IMR-90 (cell line): Measurements from ENCODE around the gene CCDC146. TPM values are rescaled to one million over a fixed set of nuclear protein-coding genes. Genes with fewer than 3 reads are reported as not detected.

Experiments used
- ATAC-seq: fragments of 200-7000 bp; cut with Tn5 transposase; 2 replicates; pipeline ENCODE4 v1.9.1; 2020; ENCODE audit warnings: low read depth, mild to moderate bottlenecking, moderate library complexity
- BruUV-seq: library from RNA; stranded (reverse); fragments of 400-500 nt; replicated peaks from 2 replicates; lab custom pipeline; 2021; lab: Mats Ljungman, UMichigan
- CTCF ChIA-PET: fragments of 300-600 bp; formaldehyde crosslinking; extraction: SDS; loops from one replicate; lab custom pipeline; 2021; ENCODE audit warnings: antibody characterized with exemption; lab: Yijun Ruan, JAX
- POLR2A ChIA-PET: fragments of 300-600 bp; sonication (Branson Sonifier 250); formaldehyde crosslinking; loops from one replicate; lab custom pipeline; 2022; ENCODE audit warnings: antibody characterized with exemption; ENCODE audit not compliant: unreplicated experiment; lab: Charles Lee
- DNase-seq: peaks from one replicate; pipeline ENCODE4 v3.0.0; 2013
- H2AFZ ChIP-seq: replicated peaks from 2 replicates; pipeline ENCODE3; 2013; ENCODE audit warnings: low read length, mild to moderate bottlenecking; ENCODE audit not compliant: poor library complexity
- H2AK5ac ChIP-seq: 2 replicates; pipeline ENCODE4 v1.6.1; 2013; ENCODE audit warnings: low read depth, low read length, inconsistent platforms
- H2AK9ac ChIP-seq: replicated peaks from 2 replicates; pipeline ENCODE3; 2013; ENCODE audit warnings: mild to moderate bottlenecking, low read depth, low read length, moderate library complexity; ENCODE audit not compliant: poor library complexity
- H2BK120ac ChIP-seq: 2 replicates; pipeline ENCODE4 v1.6.1; 2013; ENCODE audit warnings: low read depth, low read length, inconsistent platforms
- H2BK15ac ChIP-seq: 3 replicates; pipeline ENCODE4 v1.6.1; 2013; ENCODE audit warnings: low read depth, low read length, inconsistent platforms
- H2BK20ac ChIP-seq: 2 replicates; pipeline ENCODE4 v1.6.1; 2013; ENCODE audit warnings: low read depth, mild to moderate bottlenecking, inconsistent platforms, low read length, moderate library complexity
- H2BK5ac ChIP-seq: 2 replicates; pipeline ENCODE4 v1.6.1; 2013; ENCODE audit warnings: mild to moderate bottlenecking, low read depth, low read length, inconsistent platforms; ENCODE audit not compliant: poor library complexity, severe bottlenecking
- H3K14ac ChIP-seq: replicated peaks from 2 replicates; pipeline ENCODE4 v1.6.1; 2013; ENCODE audit warnings: low read depth, low read length, inconsistent platforms
- H3K18ac ChIP-seq: 2 replicates; pipeline ENCODE4 v1.6.1; 2013; ENCODE audit warnings: low read depth, low read length, control low read depth
- H3K23ac ChIP-seq: 2 replicates; pipeline ENCODE4 v1.6.1; 2013; ENCODE audit warnings: low read depth, low read length, inconsistent platforms
- H3K27ac ChIP-seq: 2 replicates; pipeline ENCODE4 v1.5.1; 2013; ENCODE audit warnings: mild to moderate bottlenecking, control low read depth, low read length; ENCODE audit not compliant: insufficient read depth
- H3K27me3 ChIP-seq: 2 replicates; pipeline ENCODE4 v1.6.1; 2013; ENCODE audit warnings: low read length; ENCODE audit not compliant: control insufficient read depth, insufficient read depth
- H3K36me3 ChIP-seq: 2 replicates; pipeline ENCODE4 v1.6.1; 2013; ENCODE audit warnings: low read length, mixed read lengths; ENCODE audit not compliant: control insufficient read depth, insufficient read depth
- H3K4ac ChIP-seq: 2 replicates; pipeline ENCODE4 v1.6.1; 2013; ENCODE audit warnings: low read depth, low read length, inconsistent platforms
- H3K4me1 ChIP-seq: 2 replicates; pipeline ENCODE4 v1.6.1; 2013; ENCODE audit warnings: low read length, mixed read lengths; ENCODE audit not compliant: control insufficient read depth, insufficient read depth
- H3K4me2 ChIP-seq: 2 replicates; pipeline ENCODE4 v1.6.1; 2013; ENCODE audit warnings: low read depth, mild to moderate bottlenecking, control low read depth, low read length, moderate library complexity
- H3K4me3 ChIP-seq: 2 replicates; pipeline ENCODE4 v1.5.1; 2013; ENCODE audit warnings: low read depth, mild to moderate bottlenecking, control low read depth, low read length, moderate library complexity; ENCODE audit not compliant: insufficient read depth
- H3K56ac ChIP-seq: 2 replicates; pipeline ENCODE4 v1.6.1; 2013; ENCODE audit warnings: low read length, inconsistent platforms; ENCODE audit not compliant: insufficient read depth; ENCODE audit errors: extremely low read depth
- H3K79me1 ChIP-seq, 2 experiments: 2 replicates each; pipeline ENCODE4 v1.6.1; 2013; ENCODE audit warnings: low read length in 2 of 2, inconsistent platforms in 1 of 2, low read depth in 1 of 2
- H3K9ac ChIP-seq: 2 replicates; pipeline ENCODE4 v1.6.1; 2013; ENCODE audit warnings: low read depth, low read length, control low read depth
- H3K9me1 ChIP-seq: 2 replicates; pipeline ENCODE4 v1.6.1; 2013; ENCODE audit warnings: low read length, inconsistent platforms; ENCODE audit not compliant: insufficient read depth
- H3K9me3 ChIP-seq: 2 replicates; pipeline ENCODE4 v1.6.1; 2013; ENCODE audit warnings: low read length; ENCODE audit not compliant: control insufficient read depth, insufficient read depth
- H4K20me1 ChIP-seq: 2 replicates; pipeline ENCODE4 v1.6.1; 2013; ENCODE audit warnings: low read length, inconsistent platforms; ENCODE audit not compliant: insufficient read depth
- H4K5ac ChIP-seq: 2 replicates; pipeline ENCODE4 v1.6.1; 2013; ENCODE audit warnings: mild to moderate bottlenecking, low read depth, low read length, control low read depth
- H4K8ac ChIP-seq, 2 experiments: 2 replicates each; pipeline ENCODE4 v1.6.1; 2013; ENCODE audit warnings: low read depth in 2 of 2, low read length in 2 of 2, control low read depth in 1 of 2, inconsistent platforms in 1 of 2
- H4K91ac ChIP-seq: 2 replicates; pipeline ENCODE4 v1.6.1; 2013; ENCODE audit warnings: low read depth, low read length, inconsistent platforms; ENCODE audit not compliant: insufficient read depth
- BHLHE40 ChIP-seq: fragments of 150-350 bp; IDR thresholded peaks from 2 replicates; pipeline ENCODE4 v1.6.1; 2016; ENCODE audit warnings: mild to moderate bottlenecking, low read depth, low read length
- CEBPB ChIP-seq: IDR thresholded peaks from 2 replicates; pipeline ENCODE4 v1.6.1; 2012; ENCODE audit warnings: low read depth, low read length, improper control_type of control experiment
- CHD1 ChIP-seq: IDR thresholded peaks from 2 replicates; pipeline ENCODE4 v1.6.1; 2012; ENCODE audit warnings: low read depth, low read length, improper control_type of control experiment
- MAFK ChIP-seq: IDR thresholded peaks from 2 replicates; pipeline ENCODE4 v1.6.1; 2012; ENCODE audit warnings: low read depth, low read length, improper control_type of control experiment
- MXI1 ChIP-seq: IDR thresholded peaks from 2 replicates; pipeline ENCODE4 v1.6.1; 2012; ENCODE audit warnings: low read depth, mild to moderate bottlenecking, low read length, moderate library complexity, borderline replicate concordance
- POLR2A ChIP-seq: IDR thresholded peaks from 2 replicates; pipeline ENCODE4 v1.6.1; 2012; ENCODE audit warnings: mild to moderate bottlenecking, low read depth, low read length
- RAD21 ChIP-seq: IDR thresholded peaks from 2 replicates; pipeline ENCODE4 v1.6.1; 2012; ENCODE audit warnings: low read length, improper control_type of control experiment
- RCOR1 ChIP-seq: IDR thresholded peaks from 2 replicates; pipeline ENCODE4 v1.6.1; 2012; ENCODE audit warnings: mild to moderate bottlenecking, low read length, improper control_type of control experiment; ENCODE audit not compliant: insufficient replicate concordance
- RFX5 ChIP-seq: IDR thresholded peaks from 2 replicates; pipeline ENCODE4 v1.8.0; 2012; ENCODE audit warnings: low read depth, mild to moderate bottlenecking, low read length, moderate library complexity
- SMC3 ChIP-seq: fragments of 150-350 bp; IDR thresholded peaks from 2 replicates; pipeline ENCODE4 v1.6.1; 2016; ENCODE audit warnings: low read depth, mild to moderate bottlenecking, antibody characterized with exemption, low read length, moderate library complexity
- WGBS, 2 experiments: methylation state at CpG; one replicate each; pipeline versions ENCODE4 v1.1.5 to v1.1.7; 2013; ENCODE audit warnings: missing lambda C conversion rate in 2 of 2; ENCODE audit not compliant: insufficient read length in 1 of 2; ENCODE audit errors: extremely low coverage in 2 of 2; 5-methylcytosine and 5-hydroxymethylcytosine counted together
- dilution Hi-C: fragments of 300-500 bp; cut with HindIII; formaldehyde crosslinking; loops from one replicate; pipeline ENCODE4 v1.14.3; 2018; ENCODE audit warnings: low sequenced_read_pairs; ENCODE audit not compliant: unreplicated experiment
- in situ Hi-C: fragments of 300-500 bp; cut with MboI; formaldehyde crosslinking; loops from 3 replicates; pipeline ENCODE4 v1.14.3; 2019; ENCODE audit warnings: low sequenced_read_pairs, inconsistent platforms, mixed read lengths
- intact Hi-C: fragments of 100-400 bp; cut with micrococcal nuclease; formaldehyde crosslinking; loops from 2 replicates; pipeline ENCODE4 v1.10.0; 2022
- polyA plus RNA-seq, 3 experiments: library from polyadenylated mRNA; depleted of rRNA; stranded (reverse); fragments of >200 nt; gene quantifications; 2 replicates each; pipeline ENCODE4 v1.2.3, GENCODE V29; 2012; ENCODE audit warnings: low replicate concordance in 1 of 3
- total RNA-seq: library from RNA; depleted of rRNA; stranded (reverse); fragments of >200 nt; gene quantifications from 2 replicates; pipeline ENCODE4 v1.2.3, GENCODE V29; 2012
- TF ChIP-seq, protein P1 (sequence below): fragments of 150-350 bp; IDR thresholded peaks from 2 replicates; pipeline ENCODE4 v1.6.1; 2016; ENCODE audit warnings: low read depth, mild to moderate bottlenecking, low read length, moderate library complexity, borderline replicate concordance
- TF ChIP-seq, protein P2 (sequence below): fragments of 150-350 bp; IDR thresholded peaks from 2 replicates; pipeline ENCODE4 v1.6.1; 2017; ENCODE audit warnings: mild to moderate bottlenecking, antibody characterized with exemption, low read length, low read depth
- TF ChIP-seq, protein P3 (sequence below): conservative IDR thresholded peaks from 2 replicates; pipeline ENCODE4 v1.5.1; 2012; ENCODE audit warnings: mild to moderate bottlenecking, low read depth, low read length, improper control_type of control experiment

The CCDC146 gene
- total and polyA plus RNA-seq, 2 of the 4 experiments (the other 2 are of a cell fraction): 0.54 to 1.7 TPM

DNA sequence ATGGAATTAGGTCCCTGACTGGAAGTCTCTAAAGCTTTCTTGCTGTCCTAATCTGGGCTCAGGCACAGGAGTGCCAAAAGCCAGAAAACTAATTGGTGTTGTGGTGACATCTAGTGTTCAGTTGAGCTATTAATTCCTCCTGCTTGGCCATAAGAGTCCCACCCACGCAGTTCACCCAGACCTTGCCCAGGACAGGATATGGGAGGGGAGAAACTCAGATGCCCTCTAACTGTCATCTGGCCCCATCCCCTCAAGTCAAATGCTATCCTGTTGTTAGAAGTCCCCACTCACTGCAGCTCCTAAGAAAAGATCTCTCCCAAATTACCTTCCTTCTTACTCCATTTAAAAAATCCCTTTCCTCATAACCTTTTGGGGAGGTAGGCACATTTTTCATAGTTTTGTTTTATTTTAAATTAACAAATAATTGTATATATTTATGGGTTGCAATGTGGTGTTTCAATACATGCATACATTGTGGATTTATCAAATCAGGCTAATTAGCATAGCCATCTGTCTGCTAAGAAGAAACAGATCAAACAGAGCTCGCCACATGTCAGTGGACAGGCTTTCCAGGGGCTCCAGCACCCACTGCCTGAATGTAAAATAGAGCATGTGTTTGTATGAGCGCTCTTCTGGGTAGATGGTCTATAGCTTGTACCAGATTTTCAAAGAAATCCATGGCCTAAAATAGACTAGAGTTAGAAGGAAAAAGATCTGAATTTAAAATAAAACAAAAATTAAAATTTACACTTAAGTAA, 209.7 kb downstream of the CCDC146 start:
- Histone ChIP-seq H4K5ac (no peak overlapping the region), H3K23ac (no peak overlapping the region), H2AFZ (peak overlapping the region; percentile 60), H3K27me3 (no peaks in the 10 kb centered on the region), H3K9ac (0 out of 2 replicates have a peak overlapping the region, but pooled peaks have one; percentile 8), H3K18ac (no peak overlapping the region), H2BK15ac (peak overlapping the region; percentile 42; the same call in 2 of the 3 replicates), H2AK9ac (no peak overlapping the region), H3K9me3 (no peaks in the 10 kb centered on the region), H3K36me3 (no peaks in the 10 kb centered on the region), H3K79me1 (0 out of 4 replicates have a peak, but pooled peaks cover 0 to 4% of the 10 kb centered on the region in 2 experiments), H3K4me2 (no peak overlapping the region), H3K27ac (no peak overlapping the region), H2BK120ac (peak overlapping the region; percentile 80), H3K4me1 (peaks cover 18% of the 10 kb centered on the region), H3K56ac (peak overlapping the region; percentile 63; the same call in 1 of the 2 replicates), H3K14ac (peak overlapping the region; percentile 49; the same call in 1 of the 2 replicates), H3K9me1 (peaks cover 13% of the 10 kb centered on the region), H2BK20ac (peak overlapping the region; percentile 81), H3K4me3 (no peak overlapping the region), H4K20me1 (no peaks in the 10 kb centered on the region), H2BK5ac (peak overlapping the region; percentile 43), H2AK5ac (peak overlapping the region; percentile 66; the same call in 1 of the 2 replicates), H3K4ac (peak overlapping the region; percentile 65; the same call in 1 of the 2 replicates), H4K91ac (peak overlapping the region; percentile 68; the same call in 1 of the 2 replicates), H4K8ac (peak overlapping the region in 1 of 2 experiments; percentile 59; a peak in 1 of 4 replicates)
- DNase-seq (peak; percentile 92), ATAC-seq (peak; percentile 75)
- ChIA-PET POLR2A (interaction anchor here (0.6 to 0.7 kb wide), 3 partner anchors 26 to 534 kb away, joined by 3 to 7 read pairs (median 4); no protein-coding TSS in a partner anchor), CTCF (interaction anchor here (0.5 to 2.3 kb wide), 10 partner anchors 12 to 210 kb away, joined by 3 to 19 read pairs (median 3); partner anchors contain the start of gene CCDC146)
- dilution Hi-C loops (no loop called here), in situ Hi-C loops (loop anchor here (5.0 kb wide), 1 partner anchor 210 kb away; the partner anchor contains the start of gene CCDC146), intact Hi-C loops (loop anchor here (1.0 to 2.0 kb wide), 2 partner anchors 85 to 209 kb away; partner anchors contain the start of gene CCDC146)
- 40% methylated on average over 1 of the region's 3 CpGs; no CpG with 5 or more reads in 1 of the 2 experiments for WGBS, 2 experiments
- TF ChIP-seq, protein P1, sequence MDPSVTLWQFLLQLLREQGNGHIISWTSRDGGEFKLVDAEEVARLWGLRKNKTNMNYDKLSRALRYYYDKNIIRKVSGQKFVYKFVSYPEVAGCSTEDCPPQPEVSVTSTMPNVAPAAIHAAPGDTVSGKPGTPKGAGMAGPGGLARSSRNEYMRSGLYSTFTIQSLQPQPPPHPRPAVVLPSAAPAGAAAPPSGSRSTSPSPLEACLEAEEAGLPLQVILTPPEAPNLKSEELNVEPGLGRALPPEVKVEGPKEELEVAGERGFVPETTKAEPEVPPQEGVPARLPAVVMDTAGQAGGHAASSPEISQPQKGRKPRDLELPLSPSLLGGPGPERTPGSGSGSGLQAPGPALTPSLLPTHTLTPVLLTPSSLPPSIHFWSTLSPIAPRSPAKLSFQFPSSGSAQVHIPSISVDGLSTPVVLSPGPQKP: no peak
- TF ChIP-seq CEBPB (no peak), MAFK (no peak), MXI1 (no peak), CHD1 (no peak), RAD21 (peak; percentile 89), POLR2A (no peak), BHLHE40 (no peak), RCOR1 (no peak), RFX5 (no peak), SMC3 (peak; percentile 77)
- TF ChIP-seq, protein P2, sequence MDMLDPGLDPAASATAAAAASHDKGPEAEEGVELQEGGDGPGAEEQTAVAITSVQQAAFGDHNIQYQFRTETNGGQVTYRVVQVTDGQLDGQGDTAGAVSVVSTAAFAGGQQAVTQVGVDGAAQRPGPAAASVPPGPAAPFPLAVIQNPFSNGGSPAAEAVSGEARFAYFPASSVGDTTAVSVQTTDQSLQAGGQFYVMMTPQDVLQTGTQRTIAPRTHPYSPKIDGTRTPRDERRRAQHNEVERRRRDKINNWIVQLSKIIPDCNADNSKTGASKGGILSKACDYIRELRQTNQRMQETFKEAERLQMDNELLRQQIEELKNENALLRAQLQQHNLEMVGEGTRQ: no peak
- TF ChIP-seq, protein P3, sequence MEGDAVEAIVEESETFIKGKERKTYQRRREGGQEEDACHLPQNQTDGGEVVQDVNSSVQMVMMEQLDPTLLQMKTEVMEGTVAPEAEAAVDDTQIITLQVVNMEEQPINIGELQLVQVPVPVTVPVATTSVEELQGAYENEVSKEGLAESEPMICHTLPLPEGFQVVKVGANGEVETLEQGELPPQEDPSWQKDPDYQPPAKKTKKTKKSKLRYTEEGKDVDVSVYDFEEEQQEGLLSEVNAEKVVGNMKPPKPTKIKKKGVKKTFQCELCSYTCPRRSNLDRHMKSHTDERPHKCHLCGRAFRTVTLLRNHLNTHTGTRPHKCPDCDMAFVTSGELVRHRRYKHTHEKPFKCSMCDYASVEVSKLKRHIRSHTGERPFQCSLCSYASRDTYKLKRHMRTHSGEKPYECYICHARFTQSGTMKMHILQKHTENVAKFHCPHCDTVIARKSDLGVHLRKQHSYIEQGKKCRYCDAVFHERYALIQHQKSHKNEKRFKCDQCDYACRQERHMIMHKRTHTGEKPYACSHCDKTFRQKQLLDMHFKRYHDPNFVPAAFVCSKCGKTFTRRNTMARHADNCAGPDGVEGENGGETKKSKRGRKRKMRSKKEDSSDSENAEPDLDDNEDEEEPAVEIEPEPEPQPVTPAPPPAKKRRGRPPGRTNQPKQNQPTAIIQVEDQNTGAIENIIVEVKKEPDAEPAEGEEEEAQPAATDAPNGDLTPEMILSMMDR: peak; percentile 85
- no TSS peak for BruUV-seq
